HepG2 (cell line): ENCODE results near the gene SLC23A2.

ENCODE experiments used
- ATF3 ChIP-seq: sonication (generic); formaldehyde crosslinking; IDR thresholded peaks from 2 replicates; pipeline ENCODE4 v1.4.0; 2020; ENCODE audit warnings: missing genetic modification reagents
- JUND ChIP-seq: sonication (generic); formaldehyde crosslinking; IDR thresholded peaks from 2 replicates; pipeline ENCODE4 v1.8.0; 2022; ENCODE audit warnings: mild to moderate bottlenecking, missing genetic modification reagents
- PITX1 ChIP-seq: sonication (generic); formaldehyde crosslinking; IDR thresholded peaks from 2 replicates; pipeline ENCODE4 v1.5.1; 2020; ENCODE audit warnings: mild to moderate bottlenecking, missing genetic modification reagents
- ZKSCAN8 ChIP-seq: IDR thresholded peaks from 2 replicates; pipeline ENCODE4 v1.6.1; 2016; ENCODE audit warnings: borderline replicate concordance, missing genetic modification reagents, missing compliant biosample characterization
- ZNF781 ChIP-seq: sonication (generic); formaldehyde crosslinking; IDR thresholded peaks from 2 replicates; pipeline ENCODE4 v1.5.1; 2020; ENCODE audit warnings: borderline replicate concordance, mild to moderate bottlenecking, missing genetic modification reagents; ENCODE audit errors: not compliant biosample characterization

GRCh38 chr20:4853004-4853403 lies 148.3 kb downstream of the SLC23A2 start:
- TF ChIP-seq ZNF781 (CRISPR knock-in tag) = no peak
- no peak for TF ChIP-seq JUND (CRISPR knock-in tag)
- TF ChIP-seq ATF3 (CRISPR knock-in tag) = no peak
- no peak for TF ChIP-seq ZKSCAN8
- no peak for TF ChIP-seq PITX1 (CRISPR knock-in tag)
